ENCODE measurements around the gene CTNND1.

DNA sequence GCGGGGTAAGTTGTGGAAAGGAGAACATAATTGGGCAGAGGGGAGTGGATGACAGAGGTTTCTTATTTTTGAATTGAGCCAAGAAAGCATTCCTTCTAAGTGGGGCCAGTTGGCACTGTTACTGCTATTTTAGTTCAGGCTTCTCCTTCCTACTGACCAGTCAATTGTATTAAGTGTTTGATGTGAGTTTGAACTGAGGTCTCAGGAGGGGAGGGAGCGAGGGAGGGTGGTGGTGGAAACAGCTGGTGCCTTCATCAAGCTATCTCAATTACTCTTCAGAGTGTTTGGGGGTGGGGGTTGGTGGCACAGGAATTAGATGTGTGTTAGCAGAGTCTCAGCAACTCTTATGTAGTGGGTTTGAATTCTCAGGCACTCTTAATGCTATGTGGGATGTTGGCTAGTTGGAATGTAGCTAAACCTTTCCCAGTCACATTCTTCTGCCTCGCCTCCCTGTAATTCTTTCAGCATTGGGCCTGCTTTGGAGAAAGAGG, 14.5 kb downstream of the CTNND1 start:
- TF ChIP-seq TAF1 (IDR thresholded peaks at IDR 0.05; ENCODE audit: borderline replicate concordance, insufficient read depth, low read length): no peak
- TF ChIP-seq, protein P1, sequence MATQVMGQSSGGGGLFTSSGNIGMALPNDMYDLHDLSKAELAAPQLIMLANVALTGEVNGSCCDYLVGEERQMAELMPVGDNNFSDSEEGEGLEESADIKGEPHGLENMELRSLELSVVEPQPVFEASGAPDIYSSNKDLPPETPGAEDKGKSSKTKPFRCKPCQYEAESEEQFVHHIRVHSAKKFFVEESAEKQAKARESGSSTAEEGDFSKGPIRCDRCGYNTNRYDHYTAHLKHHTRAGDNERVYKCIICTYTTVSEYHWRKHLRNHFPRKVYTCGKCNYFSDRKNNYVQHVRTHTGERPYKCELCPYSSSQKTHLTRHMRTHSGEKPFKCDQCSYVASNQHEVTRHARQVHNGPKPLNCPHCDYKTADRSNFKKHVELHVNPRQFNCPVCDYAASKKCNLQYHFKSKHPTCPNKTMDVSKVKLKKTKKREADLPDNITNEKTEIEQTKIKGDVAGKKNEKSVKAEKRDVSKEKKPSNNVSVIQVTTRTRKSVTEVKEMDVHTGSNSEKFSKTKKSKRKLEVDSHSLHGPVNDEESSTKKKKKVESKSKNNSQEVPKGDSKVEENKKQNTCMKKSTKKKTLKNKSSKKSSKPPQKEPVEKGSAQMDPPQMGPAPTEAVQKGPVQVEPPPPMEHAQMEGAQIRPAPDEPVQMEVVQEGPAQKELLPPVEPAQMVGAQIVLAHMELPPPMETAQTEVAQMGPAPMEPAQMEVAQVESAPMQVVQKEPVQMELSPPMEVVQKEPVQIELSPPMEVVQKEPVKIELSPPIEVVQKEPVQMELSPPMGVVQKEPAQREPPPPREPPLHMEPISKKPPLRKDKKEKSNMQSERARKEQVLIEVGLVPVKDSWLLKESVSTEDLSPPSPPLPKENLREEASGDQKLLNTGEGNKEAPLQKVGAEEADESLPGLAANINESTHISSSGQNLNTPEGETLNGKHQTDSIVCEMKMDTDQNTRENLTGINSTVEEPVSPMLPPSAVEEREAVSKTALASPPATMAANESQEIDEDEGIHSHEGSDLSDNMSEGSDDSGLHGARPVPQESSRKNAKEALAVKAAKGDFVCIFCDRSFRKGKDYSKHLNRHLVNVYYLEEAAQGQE (IDR thresholded peaks at IDR 0.05; ENCODE audit: insufficient read depth in 1 of 2, low read depth in 2 of 2, low read length in 2 of 2): no peak
- no peak for TF ChIP-seq POLR2AphosphoS5 (IDR thresholded peaks at IDR 0.05; ENCODE audit: low read depth, low read length)

Measured in PFSK-1 (cell line).